ENCODE measurements around the gene PREX1.
"Not testable (repeated sequence)": the region's sequence is repeated elsewhere in the genome, so short reads cannot be mapped to it uniquely, and the experiment has no call there.

Gene PREX1
- 435 to 522 reads per million in 2 donors for total RNA-seq

- peak; percentile 71 to 93 (median 78) for DNase-seq
Observed at GRCh38 chr20:48827855-48828733, at the start of gene PREX1. Gene PREX1 (minus strand): TSS chr20:48827999. CDS start chr20:48827860, 139 bp downstream.

- DNase-seq = no peak
Observed at GRCh38 chr20:48877304-48877703, 49.5 kb upstream of the PREX1 start.

- no peak for DNase-seq
Observed at GRCh38 chr20:48875914-48876240, 48.1 kb upstream of the PREX1 start.

GRCh38 chr20:48875233-48875913 lies 47.6 kb upstream of the PREX1 start:
- DNase-seq = no peak

GRCh38 chr20:48869442-48869841 lies 41.6 kb upstream of the PREX1 start:
- DNase-seq = not testable (repeated sequence)

- DNase-seq = no peak
Observed at GRCh38 chr20:48866936-48867335, 39.1 kb upstream of the PREX1 start.

- no peak for DNase-seq
Observed at GRCh38 chr20:48864738-48865318, 37.0 kb upstream of the PREX1 start.

GRCh38 chr20:48864254-48864653 lies 36.5 kb upstream of the PREX1 start:
- DNase-seq = no peak

GRCh38 chr20:48862279-48862678 lies 34.5 kb upstream of the PREX1 start:
- DNase-seq = peak in 1 of 5 experiments; percentile 23

- peak in 1 of 5 experiments; percentile 49 for DNase-seq
Observed at GRCh38 chr20:48861444-48861843, 33.6 kb upstream of the PREX1 start.

GRCh38 chr20:48858075-48858790 lies 30.4 kb upstream of the PREX1 start:
- no peak for DNase-seq

- no peak for DNase-seq
Observed at GRCh38 chr20:48856130-48856529, 28.3 kb upstream of the PREX1 start.

- DNase-seq = peak in 1 of 5 experiments; percentile 82
Observed at GRCh38 chr20:48855046-48855445, 27.2 kb upstream of the PREX1 start.

- no peak for DNase-seq
Observed at GRCh38 chr20:48852609-48853008, 24.8 kb upstream of the PREX1 start.

GRCh38 chr20:48851579-48851978 lies 23.8 kb upstream of the PREX1 start:
- DNase-seq = no peak

- DNase-seq = no peak
Observed at GRCh38 chr20:48850977-48851299, 23.1 kb upstream of the PREX1 start.

GRCh38 chr20:48850257-48850976 lies 22.6 kb upstream of the PREX1 start:
- no peak for DNase-seq

GRCh38 chr20:48849779-48850178 lies 22.0 kb upstream of the PREX1 start:
- no peak for DNase-seq

- DNase-seq = no peak
Observed at GRCh38 chr20:48849299-48849698, 21.5 kb upstream of the PREX1 start.

GRCh38 chr20:48847498-48848205 lies 19.9 kb upstream of the PREX1 start:
- no peak for DNase-seq
